Stimulated activated CD8-positive, alpha-beta memory T cell treated with anti-CD3 and anti-CD28 coated beads, Interleukin-2, amount 100 ng/mL, for 1 hour (primary cell): ENCODE results near the gene ZNF141.
"Not testable (repeated sequence)": the region's sequence is repeated elsewhere in the genome, so short reads cannot be mapped to it uniquely, and the experiment has no call there.

Experiments used
- DNase-seq, 2 donors: peaks; one replicate each; pipeline ENCODE4 v3.0.0-alpha.2; 2020; ENCODE audit warnings: low read depth in 2 of 2

Gene ZNF141

GRCh38 chr4:337143-337931 is at the start of gene ZNF141:
Gene ZNF141, plus strand, starts transcription at chr4:337814. Its CDS starts 170 bp downstream, at chr4:337984.
- peak; percentile 78 for DNase-seq

- no peak for DNase-seq
These were observed 48.7 kb upstream of the ZNF141 start for GRCh38 chr4:288891-289290.

DNA sequence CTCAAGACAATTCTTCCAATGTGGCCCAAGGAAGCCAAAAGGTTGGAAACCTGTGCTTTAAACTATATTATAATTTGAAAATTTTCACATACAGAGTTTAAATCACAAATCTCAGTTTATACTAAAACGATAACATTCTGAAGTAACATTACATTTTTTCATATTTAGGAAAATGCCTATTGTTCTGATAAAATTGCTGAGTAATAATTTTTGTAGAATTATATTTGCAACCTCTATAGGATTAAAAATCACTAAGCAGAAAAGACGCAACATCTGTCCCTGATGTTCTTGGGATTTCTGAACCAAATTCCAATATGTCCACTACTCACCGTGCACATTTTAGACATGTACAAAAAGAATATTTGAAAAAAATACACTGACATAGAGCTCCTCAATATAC is 42.9 kb upstream of the ZNF141 start:
- no peak for DNase-seq

GRCh38 chr4:302381-302780 is 35.2 kb upstream of the ZNF141 start:
- DNase-seq = no peak

- not testable (repeated sequence) for DNase-seq
These were observed 33.1 kb upstream of the ZNF141 start for GRCh38 chr4:304516-304915.

DNA sequence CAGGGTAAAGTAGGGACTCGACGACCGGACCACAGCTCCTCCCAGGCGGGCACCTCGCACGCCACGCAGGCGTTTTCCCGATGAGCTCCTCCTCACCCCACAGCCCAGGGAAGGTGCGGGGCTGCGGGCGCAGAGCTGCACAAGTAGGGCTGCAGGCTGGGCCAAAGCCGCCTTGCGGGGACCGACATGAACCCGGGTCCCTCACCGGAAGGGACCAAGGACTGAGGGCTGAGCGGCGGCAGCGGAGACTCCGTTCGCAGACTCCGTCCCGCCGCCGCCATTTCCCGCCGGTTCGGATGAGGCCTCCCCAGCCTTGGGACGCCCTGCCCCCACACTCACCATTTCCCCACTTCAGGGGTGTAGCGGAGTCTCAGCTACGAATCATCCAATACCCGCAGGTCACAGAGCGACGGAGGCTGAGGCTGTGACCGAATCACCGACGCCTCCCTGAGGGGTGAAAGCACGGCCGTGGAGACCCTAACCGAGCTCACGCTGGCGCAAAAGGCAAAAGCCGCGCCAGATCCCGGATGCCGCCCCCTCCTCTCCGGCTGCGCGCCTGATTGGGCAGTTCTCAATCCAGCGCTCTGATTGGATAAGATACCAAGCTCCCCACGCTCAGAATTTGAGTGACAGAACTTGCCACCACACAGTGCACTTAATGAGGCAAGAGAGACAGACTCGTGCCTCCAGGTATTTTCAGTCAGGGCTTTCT is 32.5 kb upstream of the ZNF141 start, which contains the start of gene ZNF732:
ZNF732 (minus strand) TSS at position 506 of the 712 bp plus-strand sequence; CDS start at position 342, 164 bp downstream.
- no peak for DNase-seq

- no peak for DNase-seq
These were observed 31.1 kb upstream of the ZNF141 start for GRCh38 chr4:306551-306961.

- DNase-seq = no peak
These were observed 27.8 kb upstream of the ZNF141 start for GRCh38 chr4:309807-310206.

DNA sequence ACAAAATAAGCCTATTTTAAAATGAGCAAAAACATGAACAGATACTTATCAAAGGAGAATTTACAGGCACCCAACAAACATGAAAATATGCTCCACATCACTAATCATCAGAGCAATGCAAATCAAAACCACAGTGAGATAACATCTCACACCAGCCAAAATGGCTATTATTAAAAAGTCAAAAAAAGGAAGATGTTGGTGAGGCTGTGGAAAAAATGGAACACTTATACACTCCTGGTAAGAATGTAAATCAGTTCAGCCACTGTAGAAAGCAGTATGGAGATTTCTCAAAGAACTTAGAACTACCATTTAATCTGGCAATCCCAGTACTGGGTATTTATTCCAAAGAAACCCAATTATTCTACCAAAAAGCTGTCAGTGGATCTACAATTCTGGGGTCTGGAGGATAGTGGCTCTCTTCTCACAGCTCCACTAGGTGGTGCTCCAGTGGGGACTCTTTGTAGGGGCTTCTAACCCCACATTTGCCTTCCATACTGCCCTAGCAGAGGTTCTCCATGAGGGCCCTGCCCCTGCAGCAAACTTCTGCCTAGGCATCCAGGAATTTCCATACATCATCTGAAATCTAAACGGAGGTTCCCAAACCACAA is 23.2 kb upstream of the ZNF141 start:
- no peak for DNase-seq

- DNase-seq = no peak
These were observed 8.9 kb upstream of the ZNF141 start for GRCh38 chr4:328729-329128.

- DNase-seq = no peak
These were observed 2.1 kb upstream of the ZNF141 start for GRCh38 chr4:335515-335914.

GRCh38 chr4:336099-336892 is 1.3 kb upstream of the ZNF141 start:
- no peak for DNase-seq

GRCh38 chr4:336893-337142 is 796 bp upstream of the ZNF141 start:
- DNase-seq = no peak

DNA sequence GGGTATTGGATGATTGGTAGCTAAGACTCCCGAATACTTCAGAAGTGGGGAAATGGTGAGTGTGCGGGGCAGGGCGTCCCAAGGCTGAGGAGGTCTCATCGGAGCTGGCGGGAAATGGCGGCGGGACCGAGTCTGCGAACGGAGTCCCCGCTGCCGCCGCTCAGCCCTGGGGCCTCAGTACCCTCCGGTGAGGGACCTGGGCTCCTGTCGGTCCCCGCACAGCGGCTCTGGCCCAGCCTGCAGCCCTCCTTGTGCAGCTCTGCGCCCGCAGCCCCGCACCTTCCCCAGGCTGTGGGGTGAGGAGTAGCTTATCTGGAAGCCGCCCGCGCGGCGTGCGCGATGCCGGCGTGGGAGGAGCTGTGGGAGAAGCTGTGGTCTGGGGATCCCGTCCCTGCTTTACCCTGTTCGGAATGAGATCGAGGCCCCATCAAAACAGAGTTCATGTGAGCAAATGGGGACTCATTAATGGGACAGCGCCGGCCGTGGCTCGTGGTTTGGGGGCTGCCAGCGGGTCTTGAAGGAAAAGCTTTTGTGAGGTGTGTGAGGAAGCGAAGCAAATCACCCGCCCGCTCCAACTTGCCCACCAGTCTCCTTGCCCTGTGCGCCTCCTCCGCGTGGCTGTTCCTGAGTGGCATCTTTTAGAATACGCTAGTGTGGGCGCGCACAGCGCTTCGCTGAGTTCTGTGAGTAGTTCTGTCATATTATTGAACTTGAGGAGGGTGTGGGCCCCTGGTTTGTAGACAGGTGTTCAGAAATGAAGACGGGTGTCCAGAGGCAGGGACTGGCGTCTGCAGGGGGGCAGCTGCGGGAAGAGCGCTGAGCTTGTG is 531 bp downstream of the ZNF141 start:
- peak in 1 of 2 donors; percentile 17 for DNase-seq

- DNase-seq = no peak
These were observed 1.1 kb downstream of the ZNF141 start for GRCh38 chr4:338759-339097.

- DNase-seq = no peak
These were observed 2.4 kb downstream of the ZNF141 start for GRCh38 chr4:340011-340410.

- DNase-seq = no peak
These were observed 35.6 kb downstream of the ZNF141 start for GRCh38 chr4:373062-373839.

DNA sequence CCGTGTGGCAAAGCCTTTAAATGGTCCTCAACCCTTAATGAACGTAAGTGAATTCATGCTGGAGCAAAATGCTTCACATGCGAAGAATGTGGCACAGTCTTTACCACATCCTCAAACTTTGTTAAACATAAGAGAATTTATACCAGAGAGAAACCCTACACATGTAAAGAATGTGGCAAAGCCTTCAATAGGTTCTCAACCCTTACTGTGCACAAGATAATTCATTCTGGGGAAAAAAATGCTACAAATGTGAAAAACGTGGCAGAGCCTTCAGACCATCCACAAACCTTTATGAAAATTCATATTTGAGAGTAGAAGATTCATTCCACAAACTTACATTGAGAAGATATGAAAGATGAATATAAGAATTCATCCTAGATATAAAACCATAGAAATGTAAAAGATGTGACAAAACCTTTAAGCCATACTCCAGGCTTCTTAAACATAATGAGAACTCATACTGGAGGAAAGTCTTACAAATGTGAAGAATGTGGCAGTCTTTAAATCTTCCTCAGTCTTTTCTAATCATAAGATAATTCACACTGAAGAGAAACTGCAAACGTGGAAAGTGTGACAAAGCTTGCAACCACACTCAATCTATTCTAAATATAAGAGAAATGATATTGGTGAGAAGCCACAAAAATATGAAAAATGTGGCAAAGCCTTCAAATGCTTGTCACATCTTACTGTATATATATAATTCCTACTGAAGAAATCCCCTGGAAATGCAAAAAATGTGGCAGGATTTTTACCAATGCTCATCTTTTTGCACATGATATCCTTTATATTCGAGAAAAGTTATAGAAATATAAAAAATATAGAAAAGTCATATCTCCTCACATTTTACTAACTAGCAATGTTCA is 36.9 kb downstream of the ZNF141 start:
- no peak for DNase-seq

- DNase-seq = no peak
These were observed 46.8 kb downstream of the ZNF141 start for GRCh38 chr4:384311-385010.
